MCF 10A (cell line): Measurements from ENCODE around the gene S100A7. TPM values are rescaled to one million over a fixed set of nuclear protein-coding genes. Genes with fewer than 3 reads are reported as not detected.

Experiments used
- BruUV-seq: library from RNA; stranded (reverse); fragments of 400-500 nt; replicated peaks from 2 replicates; lab custom pipeline; 2021; lab: Mats Ljungman, UMichigan
- CTCF ChIA-PET: fragments of 300-600 bp; sonication (Branson Sonifier 250); formaldehyde crosslinking; extraction: SDS; loops from one replicate; lab custom pipeline; 2021; ENCODE audit warnings: antibody characterized with exemption, inconsistent platforms; lab: Yijun Ruan, JAX
- POLR2A ChIA-PET: fragments of 300-600, 350-650 bp; sonication (Branson Sonifier 250); formaldehyde crosslinking; extraction: SDS; loops from one replicate; lab custom pipeline; 2020; ENCODE audit warnings: antibody characterized with exemption, inconsistent platforms; lab: Yijun Ruan, JAX
- DNase-seq: peaks from one replicate; pipeline ENCODE4 v3.0.0-alpha.2; 2018; ENCODE audit not compliant: unreplicated experiment
- H3K27ac Mint-ChIP-seq: one replicate; pipeline ENCODE4 v1.8.0; 2022; ENCODE audit warnings: mild to moderate bottlenecking, low read depth, mixed read lengths; ENCODE audit not compliant: unreplicated experiment
- H3K27me3 Mint-ChIP-seq: one replicate; pipeline ENCODE4 v1.8.0; 2022; ENCODE audit warnings: mixed read lengths; ENCODE audit not compliant: insufficient read depth, unreplicated experiment
- H3K36me3 Mint-ChIP-seq: one replicate; pipeline ENCODE4 v1.8.0; 2022; ENCODE audit warnings: mild to moderate bottlenecking, moderate library complexity, mixed read lengths; ENCODE audit not compliant: insufficient read depth, unreplicated experiment
- H3K4me1 Mint-ChIP-seq: one replicate; pipeline ENCODE4 v1.8.0; 2022; ENCODE audit warnings: mixed read lengths; ENCODE audit not compliant: insufficient read depth, unreplicated experiment
- H3K4me3 Mint-ChIP-seq: one replicate; pipeline ENCODE4 v1.8.0; 2022; ENCODE audit warnings: mild to moderate bottlenecking, moderate library complexity, mixed read lengths; ENCODE audit not compliant: unreplicated experiment
- H3K9me3 Mint-ChIP-seq: one replicate; pipeline ENCODE4 v1.8.0; 2022; ENCODE audit warnings: mixed read lengths; ENCODE audit not compliant: unreplicated experiment
- intact Hi-C: fragments of 100-400 bp; cut with micrococcal nuclease; formaldehyde crosslinking; loops from 2 replicates; pipeline ENCODE4 v1.14.1; 2022
- total RNA-seq: library from RNA; stranded (reverse); gene quantifications from 2 replicates; pipeline ENCODE4 v1.2.3, GENCODE V29; 2022
- TF ChIP-seq, protein P1 (sequence below): fragments of 200-600 bp; IDR thresholded peaks from one replicate; pipeline ENCODE4 v1.8.0; 2022; ENCODE audit warnings: antibody characterized with exemption, mild to moderate bottlenecking; ENCODE audit not compliant: unreplicated experiment

S100A7 gene
- total RNA-seq, 1 experiment from 2014 or later = not detected

DNA sequence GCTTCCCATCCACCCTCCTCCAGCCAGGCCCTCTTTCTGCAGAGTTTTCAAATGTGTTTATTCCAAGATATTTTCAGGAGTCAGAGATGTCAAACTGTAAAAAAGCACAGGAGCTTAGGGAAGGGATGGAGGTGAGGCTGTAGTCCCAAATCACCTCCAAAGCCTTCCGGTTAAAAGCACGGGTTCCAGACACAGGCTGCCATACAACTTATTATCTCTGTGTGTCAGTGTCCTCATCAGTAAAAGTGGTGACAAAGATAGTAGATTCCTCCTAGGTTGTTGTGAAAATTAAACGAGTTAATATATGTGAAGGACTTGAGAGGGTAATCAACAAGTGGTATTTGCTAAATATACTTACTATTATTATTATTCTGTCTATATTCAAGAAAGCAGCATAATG lies 29.0 kb downstream of the S100A7 start:
- Mint-ChIP-seq H3K4me3 (no peak overlapping the region), H3K4me1 (no peaks in the 10 kb centered on the region), H3K9me3 (no peaks in the 10 kb centered on the region), H3K27me3 (peaks cover 84% of the 10 kb centered on the region), H3K36me3 (no peaks in the 10 kb centered on the region), H3K27ac (no peak overlapping the region)
- no peak for DNase-seq
- CTCF ChIA-PET = no interaction called here
- POLR2A ChIA-PET = no interaction called here
- intact Hi-C loops = no loop called here
- TF ChIP-seq, protein P1, sequence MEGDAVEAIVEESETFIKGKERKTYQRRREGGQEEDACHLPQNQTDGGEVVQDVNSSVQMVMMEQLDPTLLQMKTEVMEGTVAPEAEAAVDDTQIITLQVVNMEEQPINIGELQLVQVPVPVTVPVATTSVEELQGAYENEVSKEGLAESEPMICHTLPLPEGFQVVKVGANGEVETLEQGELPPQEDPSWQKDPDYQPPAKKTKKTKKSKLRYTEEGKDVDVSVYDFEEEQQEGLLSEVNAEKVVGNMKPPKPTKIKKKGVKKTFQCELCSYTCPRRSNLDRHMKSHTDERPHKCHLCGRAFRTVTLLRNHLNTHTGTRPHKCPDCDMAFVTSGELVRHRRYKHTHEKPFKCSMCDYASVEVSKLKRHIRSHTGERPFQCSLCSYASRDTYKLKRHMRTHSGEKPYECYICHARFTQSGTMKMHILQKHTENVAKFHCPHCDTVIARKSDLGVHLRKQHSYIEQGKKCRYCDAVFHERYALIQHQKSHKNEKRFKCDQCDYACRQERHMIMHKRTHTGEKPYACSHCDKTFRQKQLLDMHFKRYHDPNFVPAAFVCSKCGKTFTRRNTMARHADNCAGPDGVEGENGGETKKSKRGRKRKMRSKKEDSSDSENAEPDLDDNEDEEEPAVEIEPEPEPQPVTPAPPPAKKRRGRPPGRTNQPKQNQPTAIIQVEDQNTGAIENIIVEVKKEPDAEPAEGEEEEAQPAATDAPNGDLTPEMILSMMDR = no peak
- BruUV-seq = no TSS peak

DNA sequence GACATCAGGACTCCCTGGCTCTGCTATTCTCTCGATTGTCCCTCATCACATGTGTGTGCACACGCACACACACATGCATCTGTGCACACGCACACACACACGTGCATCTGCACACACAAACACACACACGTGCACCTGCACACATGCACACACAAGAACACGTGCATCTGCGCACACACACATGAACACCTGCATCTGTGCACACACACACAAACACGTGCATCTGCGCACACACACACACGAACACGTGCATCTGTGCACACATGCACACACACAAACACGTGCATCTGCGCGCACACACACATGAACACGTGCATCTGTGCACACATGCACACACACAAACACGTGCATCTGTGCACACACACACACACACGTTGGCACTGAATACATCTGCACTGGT lies 29.4 kb downstream of the S100A7 start:
- no TSS peak for BruUV-seq
- TF ChIP-seq, protein P1 = no peak
- no peak overlapping the region for H3K4me3 Mint-ChIP-seq
- POLR2A ChIA-PET = no interaction called here
- CTCF ChIA-PET = no interaction called here
- H3K27me3 Mint-ChIP-seq = peaks cover 84% of the 10 kb centered on the region
- DNase-seq = no peak
- H3K9me3 Mint-ChIP-seq = no peaks in the 10 kb centered on the region
- no peaks in the 10 kb centered on the region for H3K36me3 Mint-ChIP-seq
- intact Hi-C loops = no loop called here
- H3K27ac Mint-ChIP-seq = no peak overlapping the region
- H3K4me1 Mint-ChIP-seq = no peaks in the 10 kb centered on the region

DNA sequence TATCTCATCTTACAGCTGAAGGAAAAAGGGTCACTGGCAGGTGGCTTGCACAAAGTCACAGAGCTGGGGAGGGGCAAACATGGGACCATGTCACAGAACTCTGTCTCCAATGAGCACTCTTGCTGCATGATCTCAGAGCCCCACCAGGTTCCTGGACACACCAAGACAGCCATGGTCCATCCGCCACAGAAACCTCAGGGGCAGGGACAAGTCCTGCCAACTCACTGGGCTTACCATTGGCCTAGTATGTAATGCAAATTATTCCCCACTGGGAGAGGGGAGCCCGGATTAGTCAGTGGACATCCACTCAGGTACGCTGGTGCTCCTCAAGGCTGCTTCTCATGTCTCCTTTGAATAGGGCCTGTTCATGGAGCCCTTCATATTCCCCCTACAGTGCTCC lies 29.9 kb downstream of the S100A7 start:
- no TSS peak for BruUV-seq
- CTCF ChIA-PET = interaction anchor here (0.5 to 1.4 kb wide), 2 partner anchors 70 to 78 kb away, joined by 3 to 6 read pairs; no protein-coding TSS in a partner anchor
- Mint-ChIP-seq H3K27ac (no peak overlapping the region), H3K36me3 (no peaks in the 10 kb centered on the region), H3K27me3 (peaks cover 84% of the 10 kb centered on the region), H3K9me3 (no peaks in the 10 kb centered on the region), H3K4me1 (no peaks in the 10 kb centered on the region), H3K4me3 (no peak overlapping the region)
- TF ChIP-seq, protein P1 = no peak
- POLR2A ChIA-PET = no interaction called here
- DNase-seq = no peak
- intact Hi-C loops = no loop called here

DNA sequence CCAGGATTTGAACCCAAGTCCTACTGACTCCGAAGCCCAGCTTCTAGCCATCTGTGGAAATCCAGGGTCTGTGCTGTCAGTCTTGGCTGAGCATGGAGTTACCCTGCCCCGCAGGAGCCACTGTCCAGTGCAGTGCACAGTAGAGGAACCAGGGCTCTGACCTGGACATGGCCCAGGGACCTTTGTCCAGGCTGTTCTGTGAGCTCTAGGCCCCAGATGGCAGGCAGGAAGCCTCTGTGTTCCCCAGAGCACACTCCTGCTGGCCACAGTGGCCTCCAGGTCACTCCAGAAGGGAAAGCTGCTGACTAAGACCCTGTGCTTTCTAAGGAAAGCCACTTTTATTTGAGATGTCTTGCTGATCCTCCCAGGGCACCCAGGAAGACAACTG lies 30.3 kb downstream of the S100A7 start:
- Mint-ChIP-seq H3K27ac (no peak overlapping the region), H3K9me3 (no peaks in the 10 kb centered on the region), H3K27me3 (peaks cover 84% of the 10 kb centered on the region), H3K4me1 (no peaks in the 10 kb centered on the region), H3K36me3 (no peaks in the 10 kb centered on the region), H3K4me3 (no peak overlapping the region)
- POLR2A ChIA-PET = no interaction called here
- CTCF ChIA-PET = interaction anchor here (0.5 to 1.4 kb wide), 3 partner anchors 70 to 81 kb away, joined by 3 to 6 read pairs (median 3); no protein-coding TSS in a partner anchor
- BruUV-seq = no TSS peak
- intact Hi-C loops = no loop called here
- TF ChIP-seq, protein P1 = no peak
- no peak for DNase-seq
